Kidney epithelial cell (primary cell): ENCODE data around the gene ZMYND19. TPM values are rescaled to one million over a fixed set of nuclear protein-coding genes. Genes with fewer than 3 reads are reported as not detected.

ENCODE experiments used
- DNase-seq: peaks from one replicate; pipeline ENCODE4 v3.0.0-alpha.2; 2010; ENCODE audit warnings: low read depth
- H3K27me3 ChIP-seq: 2 replicates; pipeline ENCODE4 v1.6.0; 2011; ENCODE audit warnings: low read length; ENCODE audit not compliant: control insufficient read depth, insufficient read depth
- H3K36me3 ChIP-seq: 2 replicates; pipeline ENCODE4 v1.5.1; 2011; ENCODE audit warnings: low read length; ENCODE audit not compliant: control insufficient read depth, insufficient read depth
- H3K4me3 ChIP-seq: 2 replicates; pipeline ENCODE4 v1.5.1; 2011; ENCODE audit warnings: low read depth, mild to moderate bottlenecking, control low read depth, low read length
- CTCF ChIP-seq: IDR thresholded peaks from 2 replicates; pipeline ENCODE4 v1.5.1; 2011; ENCODE audit warnings: mild to moderate bottlenecking, moderate library complexity, low read length, control low read depth, inconsistent platforms; ENCODE audit not compliant: insufficient read depth, poor library complexity, severe bottlenecking
- total RNA-seq: library from RNA; depleted of rRNA; stranded (reverse); fragments of >200 nt; gene quantifications from 2 replicates; pipeline ENCODE4 v1.2.3, GENCODE V29; 2015

Gene ZMYND19
- total RNA-seq, 1 donor from 2014 or later: 27.1 TPM

- H3K27me3 ChIP-seq: no peaks in the 10 kb centered on the region
- no peak for TF ChIP-seq CTCF
- no peak for DNase-seq
- H3K36me3 ChIP-seq: peaks cover 2% of the 10 kb centered on the region
- no peak overlapping the region for H3K4me3 ChIP-seq
Measured at GRCh38 chr9:137593176-137593575, 2.9 kb upstream of the ZMYND19 start.

GRCh38 chr9:137592767-137593166 is 2.5 kb upstream of the ZMYND19 start:
- TF ChIP-seq CTCF: no peak
- DNase-seq: no peak
- H3K36me3 ChIP-seq: peaks cover 2% of the 10 kb centered on the region
- H3K4me3 ChIP-seq: no peak overlapping the region
- H3K27me3 ChIP-seq: no peaks in the 10 kb centered on the region

- no peak for DNase-seq
- H3K36me3 ChIP-seq: peaks cover 2% of the 10 kb centered on the region
- no peaks in the 10 kb centered on the region for H3K27me3 ChIP-seq
- peak overlapping the region; percentile 59 for H3K4me3 ChIP-seq
- TF ChIP-seq CTCF: no peak
Measured at GRCh38 chr9:137590123-137590468, 216 bp downstream of the ZMYND19 start.

GRCh38 chr9:137589441-137590122 is 730 bp downstream of the ZMYND19 start:
- no peak for TF ChIP-seq CTCF
- H3K27me3 ChIP-seq: no peaks in the 10 kb centered on the region
- no peak for DNase-seq
- H3K36me3 ChIP-seq: peaks cover 2% of the 10 kb centered on the region
- H3K4me3 ChIP-seq: peak overlapping the region; percentile 59

- H3K36me3 ChIP-seq: peaks cover 2% of the 10 kb centered on the region
- no peaks in the 10 kb centered on the region for H3K27me3 ChIP-seq
- no peak for DNase-seq
- peak overlapping the region; percentile 59 for H3K4me3 ChIP-seq
- no peak for TF ChIP-seq CTCF
Measured at GRCh38 chr9:137588891-137589290, 1.4 kb downstream of the ZMYND19 start.

GRCh38 chr9:137588311-137588710 is 2.0 kb downstream of the ZMYND19 start:
- no peak for TF ChIP-seq CTCF
- H3K36me3 ChIP-seq: peaks cover 2% of the 10 kb centered on the region
- H3K4me3 ChIP-seq: no peak overlapping the region
- DNase-seq: no peak
- H3K27me3 ChIP-seq: no peaks in the 10 kb centered on the region
